H1 (cell line): ENCODE data around the gene FRY. TPM values are rescaled to one million over a fixed set of nuclear protein-coding genes. Genes with fewer than 3 reads are reported as not detected.

Source experiments
- CTCF ChIA-PET: fragments of 300-600 bp; sonication (Branson Sonifier 250); formaldehyde crosslinking; loops from one replicate; lab custom pipeline; 2021; ENCODE audit not compliant: partially characterized antibody; lab: Charles Lee
- POLR2A ChIA-PET: fragments of 300-600 bp; sonication (Branson Sonifier 250); formaldehyde crosslinking; loops from one replicate; lab custom pipeline; 2021; ENCODE audit warnings: inconsistent platforms; ENCODE audit not compliant: partially characterized antibody; lab: Charles Lee
- DNase-seq, 2 experiments: peaks; one replicate each; pipeline versions ENCODE4 v3.0.0 to v3.0.0-alpha.2; 2010 to 2022; ENCODE audit warnings: low spot score in 2 of 2, low read depth in 1 of 2, mixed read lengths in 1 of 2
- FAIRE-seq: peaks from 2 replicates; lab custom pipeline; 2011; peaks lifted over from hg19 to GRCh38; lab: Jason Lieb, UNC
- H2AFZ ChIP-seq: 2 replicates; pipeline ENCODE4 v1.8.1; 2012; ENCODE audit warnings: low read length, inconsistent platforms
- H2AK5ac ChIP-seq: 2 replicates; pipeline ENCODE4 v1.6.1; 2013; ENCODE audit warnings: low read depth, low read length
- H2BK120ac ChIP-seq: replicated peaks from 2 replicates; pipeline ENCODE3; 2013; ENCODE audit warnings: low read depth, low read length, inconsistent platforms
- H2BK12ac ChIP-seq: 2 replicates; pipeline ENCODE4 v1.6.1; 2013; ENCODE audit warnings: low read depth, low read length
- H2BK15ac ChIP-seq: 2 replicates; pipeline ENCODE4 v1.6.1; 2013; ENCODE audit warnings: low read length
- H2BK20ac ChIP-seq: 2 replicates; pipeline ENCODE4 v1.6.1; 2013; ENCODE audit warnings: low read length
- H2BK5ac ChIP-seq: 2 replicates; pipeline ENCODE4 v1.6.1; 2013; ENCODE audit warnings: low read depth, low read length
- H3K14ac ChIP-seq: 2 replicates; pipeline ENCODE4 v1.6.1; 2013; ENCODE audit warnings: inconsistent platforms; ENCODE audit not compliant: insufficient read length
- H3K18ac ChIP-seq: 2 replicates; pipeline ENCODE4 v1.6.1; 2013; ENCODE audit warnings: low read length; ENCODE audit errors: extremely low read depth
- H3K23ac ChIP-seq: 2 replicates; pipeline ENCODE4 v1.6.1; 2013; ENCODE audit warnings: inconsistent platforms; ENCODE audit not compliant: insufficient read length
- H3K23me2 ChIP-seq: 2 replicates; pipeline ENCODE4 v1.6.1; 2013; ENCODE audit warnings: low read depth, low read length
- H3K27ac ChIP-seq: 2 replicates; pipeline ENCODE4 v1.6.1; 2011; ENCODE audit warnings: low read depth, low read length, inconsistent platforms
- H3K27me3 ChIP-seq, 4 experiments: replicated peaks in 1 of 4; 1 replicate in 1 of 4; 2 replicates in 3 of 4; pipeline versions ENCODE4 v1.6.1 to v1.8.1; 2011 to 2013; ENCODE audit warnings: low read length in 3 of 4, mild to moderate bottlenecking in 3 of 4, inconsistent platforms in 2 of 4, mixed read lengths in 2 of 4, moderate library complexity in 1 of 4; ENCODE audit not compliant: control insufficient read depth in 3 of 4, insufficient read depth in 3 of 4; ENCODE audit errors: extremely low read depth in 1 of 4
- H3K36me3 ChIP-seq, 4 experiments: 2 replicates each; pipeline versions ENCODE4 v1.6.1 to v1.8.1; 2011 to 2013; ENCODE audit warnings: mild to moderate bottlenecking in 4 of 4, low read length in 3 of 4, moderate library complexity in 2 of 4, control low read depth in 1 of 4, inconsistent platforms in 1 of 4; ENCODE audit not compliant: insufficient read depth in 4 of 4, control insufficient read depth in 2 of 4
- H3K4ac ChIP-seq: replicated peaks from 2 replicates; pipeline ENCODE3; 2013; ENCODE audit warnings: low read length, low read depth, mixed read lengths, inconsistent platforms; ENCODE audit not compliant: insufficient read length
- H3K4me1 ChIP-seq, 4 experiments: replicated peaks in 1 of 4; 1 replicate in 1 of 4; 2 replicates in 3 of 4; pipeline versions ENCODE4 v1.6.1 to v1.8.1; 2011 to 2013; ENCODE audit warnings: low read length in 3 of 4, inconsistent platforms in 2 of 4, mixed read lengths in 1 of 4; ENCODE audit not compliant: insufficient read depth in 4 of 4, control insufficient read depth in 3 of 4
- H3K4me2 ChIP-seq, 2 experiments: 2 replicates each; pipeline versions ENCODE4 v1.6.1 to v1.8.1; 2011 to 2013; ENCODE audit warnings: low read depth in 2 of 2, low read length in 2 of 2, control low read depth in 1 of 2, inconsistent platforms in 1 of 2, mild to moderate bottlenecking in 1 of 2; ENCODE audit not compliant: insufficient read depth in 1 of 2
- H3K4me3 ChIP-seq, 4 experiments: fragments of 200-600, 300-600 bp in 1 of 4; sonication (generic), shearing (Covaris generic), sonication (Bioruptor Twin) in 1 of 4; 2 replicates each; pipeline versions ENCODE4 v1.5.1 to v1.8.1; 2011 to 2016; ENCODE audit warnings: low read length in 4 of 4, low read depth in 3 of 4, control low read depth in 2 of 4, inconsistent platforms in 2 of 4, mild to moderate bottlenecking in 2 of 4, mixed read lengths in 1 of 4, moderate library complexity in 1 of 4; ENCODE audit not compliant: insufficient read depth in 2 of 4; ENCODE audit errors: extremely low read depth in 1 of 4
- H3K56ac ChIP-seq: replicated peaks from 2 replicates; pipeline ENCODE3; 2013; ENCODE audit warnings: low read depth, mild to moderate bottlenecking, mixed read lengths, low read length, inconsistent platforms; ENCODE audit not compliant: insufficient read length
- H3K79me1 ChIP-seq: 2 replicates; pipeline ENCODE4 v1.6.1; 2013; ENCODE audit warnings: low read depth, low read length, control low read depth
- H3K79me2 ChIP-seq, 2 experiments: 2 replicates each; pipeline versions ENCODE4 v1.6.1 to v1.8.1; 2012 to 2013; ENCODE audit warnings: low read length in 2 of 2, mild to moderate bottlenecking in 2 of 2, inconsistent platforms in 1 of 2; ENCODE audit not compliant: insufficient read depth in 2 of 2, control insufficient read depth in 1 of 2
- H3K9ac ChIP-seq, 4 experiments: replicated peaks in 1 of 4; 1 replicate in 1 of 4; 2 replicates in 3 of 4; pipeline versions ENCODE4 v1.6.1 to v1.8.1; 2011 to 2013; ENCODE audit warnings: low read depth in 3 of 4, low read length in 3 of 4, control low read depth in 2 of 4, mild to moderate bottlenecking in 2 of 4, moderate library complexity in 2 of 4, inconsistent platforms in 1 of 4; ENCODE audit errors: extremely low read depth in 1 of 4
- H3K9me3 ChIP-seq, 2 experiments: 2 replicates each; pipeline versions ENCODE4 v1.6.1 to v1.8.1; 2012 to 2013; ENCODE audit warnings: mild to moderate bottlenecking in 2 of 2, moderate library complexity in 2 of 2, control low read depth in 1 of 2, inconsistent platforms in 1 of 2, low read depth in 1 of 2, low read length in 1 of 2, mixed read lengths in 1 of 2; ENCODE audit not compliant: insufficient read depth in 2 of 2
- H4K20me1 ChIP-seq, 2 experiments: replicated peaks in 1 of 2; 2 replicates each; pipeline versions ENCODE3 to v1.8.1; 2011 to 2013; ENCODE audit warnings: inconsistent platforms in 2 of 2, low read length in 2 of 2, mild to moderate bottlenecking in 1 of 2; ENCODE audit not compliant: insufficient read depth in 2 of 2, control insufficient read depth in 1 of 2
- H4K5ac ChIP-seq: 2 replicates; pipeline ENCODE4 v1.6.1; 2013; ENCODE audit warnings: low read length, low read depth, mixed read lengths, inconsistent platforms; ENCODE audit not compliant: insufficient read length
- H4K8ac ChIP-seq: 2 replicates; pipeline ENCODE4 v1.8.0; 2013; ENCODE audit warnings: mild to moderate bottlenecking, moderate library complexity, low read length, inconsistent platforms; ENCODE audit not compliant: insufficient read depth; ENCODE audit errors: extremely low read depth
- H4K91ac ChIP-seq: replicated peaks from 2 replicates; pipeline ENCODE3; 2013; ENCODE audit warnings: low read length, mixed read lengths, inconsistent platforms; ENCODE audit not compliant: insufficient read length
- SIX5 ChIP-seq: IDR thresholded peaks from 2 replicates; pipeline ENCODE4 v1.6.1; 2011; ENCODE audit warnings: mild to moderate bottlenecking, low read depth, low read length
- polyA plus RNA-seq, 7 experiments: library from polyadenylated mRNA; depleted of rRNA in 3 of 7; stranded (reverse) in 5 of 7; unstranded in 2 of 7; fragments of >200 nt in 5 of 7; fragments of 200-250 nt in 2 of 7; gene quantifications; 1 replicate in 5 of 7; 2 replicates in 1 of 7; 4 replicates in 1 of 7; pipeline versions ENCODE4 v1.2.1 to v1.2.3, GENCODE V29; 2011 to 2013; ENCODE audit warnings: missing spikeins in 2 of 7, mixed read lengths in 2 of 7
- total RNA-seq: library from RNA; stranded (reverse); fragmentation: NEBNext Ultra II Directional; extraction: Animal tissue kit (Norgen Biotek cat#: 25700); gene quantifications from 2 replicates; pipeline ENCODE4 v1.2.1, GENCODE V29; 2021

The FRY gene
- total and polyA plus RNA-seq, 2 of the 8 experiments (the other 6 are each of a cell fraction or from before 2014, with no cell fraction given) = 4.3 to 9.2 TPM

GRCh38 chr13:32305646-32306045, 274.1 kb downstream of the FRY start:
- Histone ChIP-seq H4K5ac (no peak overlapping the region), H2AK5ac (no peak overlapping the region), H3K18ac (no peak overlapping the region), H2BK12ac (no peak overlapping the region), H3K27me3 (no peaks in the 10 kb centered on the region; a peak in 1 of 7 replicates), H3K4ac (no peak overlapping the region), H3K23me2 (no peaks in the 10 kb centered on the region), H3K4me2 (no peak overlapping the region), H3K23ac (no peak overlapping the region), H2BK15ac (no peak overlapping the region), H4K8ac (no peak overlapping the region), H3K79me1 (no peaks in the 10 kb centered on the region), H4K20me1 (no peaks in the 10 kb centered on the region), H4K91ac (no peak overlapping the region), H2AFZ (no peak overlapping the region), H3K36me3 (no peaks in the 10 kb centered on the region), H3K27ac (no peak overlapping the region), H3K4me3 (no peak overlapping the region), H3K9me3 (no peaks in the 10 kb centered on the region), H3K4me1 (no peaks in the 10 kb centered on the region), H3K14ac (no peak overlapping the region), H2BK5ac (no peak overlapping the region), H3K56ac (no peak overlapping the region), H3K79me2 (no peaks in the 10 kb centered on the region), H2BK120ac (no peak overlapping the region), H2BK20ac (no peak overlapping the region), H3K9ac (no peak overlapping the region)
- FAIRE-seq (no peak), DNase-seq (no peak)
- ChIA-PET CTCF (interaction anchor here (0.6 to 4.1 kb wide), 5 partner anchors 37 to 983 kb away, joined by 3 to 35 read pairs (median 4); no protein-coding TSS in a partner anchor), POLR2A (interaction anchor here (0.9 kb wide), 1 partner anchor 273 kb away, joined by 3 read pairs; no protein-coding TSS in a partner anchor)
- no peak for TF ChIP-seq SIX5
